GM12892 (cell line): ENCODE results near the gene GRK4.

Experiments
- POLR2A ChIP-seq: IDR thresholded peaks from 2 replicates; pipeline ENCODE4 v1.6.1; 2011; ENCODE audit warnings: low read depth, low read length, control low read depth
- POLR2AphosphoS5 ChIP-seq: IDR thresholded peaks from 2 replicates; pipeline ENCODE4 v1.6.1; 2011; ENCODE audit warnings: low read depth, low read length, control low read depth
- TAF1 ChIP-seq: IDR thresholded peaks from 2 replicates; pipeline ENCODE4 v1.6.1; 2011; ENCODE audit warnings: low read depth, mild to moderate bottlenecking, control low read depth, low read length, borderline replicate concordance

- no peak for TF ChIP-seq POLR2AphosphoS5
- no peak for TF ChIP-seq POLR2A
- TF ChIP-seq TAF1, result no peak
Observed at GRCh38 chr4:3009422-3009821, 46.1 kb downstream of the GRK4 start.
